Measurements from ENCODE around the gene PHF20. TPM values are rescaled to one million over a fixed set of nuclear protein-coding genes. Genes with fewer than 3 reads are reported as not detected.
"Not testable (repeated sequence)": the region's sequence is repeated elsewhere in the genome, so short reads cannot be mapped to it uniquely, and the experiment has no call there.

The PHF20 gene
- total RNA-seq, 2 experiments from 2014 or later, result 119 to 126 TPM

- peaks cover 42% of the 10 kb centered on the region for H3K36me3 Mint-ChIP-seq (ENCODE audit: low read depth)
- Histone ChIP-seq H3K4me1 (ENCODE audit: insufficient read depth, low read length) (no peaks in the 10 kb centered on the region), H3K27me3 (ENCODE audit: control insufficient read depth in 1 of 2, insufficient read depth in 2 of 2, low read length in 2 of 2) (no peaks in the 10 kb centered on the region), H3K36me3 (ENCODE audit: insufficient read depth, low read length) (peaks cover 18% of the 10 kb centered on the region), H3K9me3 (ENCODE audit: control insufficient read depth in 1 of 2, insufficient read depth in 1 of 2, low read length in 2 of 2) (no peaks in the 10 kb centered on the region), H3K27ac (ENCODE audit: low read depth in 1 of 2, low read length in 2 of 2) (no peak overlapping the region), H3K4me3 (ENCODE audit: low read length) (no peak overlapping the region)
- H3K4me3 Mint-ChIP-seq, result no peak overlapping the region
- no peaks in the 10 kb centered on the region for H3K27me3 Mint-ChIP-seq
- no peak for DNase-seq
- intact Hi-C loops (cut with DNase I, micrococcal nuclease), result loop anchor here in 1 of 2 experiments (5.0 kb wide), 1 partner anchor 414 kb away; no protein-coding TSS in a partner anchor
- TF ChIP-seq, protein P1, sequence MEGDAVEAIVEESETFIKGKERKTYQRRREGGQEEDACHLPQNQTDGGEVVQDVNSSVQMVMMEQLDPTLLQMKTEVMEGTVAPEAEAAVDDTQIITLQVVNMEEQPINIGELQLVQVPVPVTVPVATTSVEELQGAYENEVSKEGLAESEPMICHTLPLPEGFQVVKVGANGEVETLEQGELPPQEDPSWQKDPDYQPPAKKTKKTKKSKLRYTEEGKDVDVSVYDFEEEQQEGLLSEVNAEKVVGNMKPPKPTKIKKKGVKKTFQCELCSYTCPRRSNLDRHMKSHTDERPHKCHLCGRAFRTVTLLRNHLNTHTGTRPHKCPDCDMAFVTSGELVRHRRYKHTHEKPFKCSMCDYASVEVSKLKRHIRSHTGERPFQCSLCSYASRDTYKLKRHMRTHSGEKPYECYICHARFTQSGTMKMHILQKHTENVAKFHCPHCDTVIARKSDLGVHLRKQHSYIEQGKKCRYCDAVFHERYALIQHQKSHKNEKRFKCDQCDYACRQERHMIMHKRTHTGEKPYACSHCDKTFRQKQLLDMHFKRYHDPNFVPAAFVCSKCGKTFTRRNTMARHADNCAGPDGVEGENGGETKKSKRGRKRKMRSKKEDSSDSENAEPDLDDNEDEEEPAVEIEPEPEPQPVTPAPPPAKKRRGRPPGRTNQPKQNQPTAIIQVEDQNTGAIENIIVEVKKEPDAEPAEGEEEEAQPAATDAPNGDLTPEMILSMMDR (IDR thresholded peaks at IDR 0.05), result no peak
- ChIA-PET CTCF (interaction anchor here (0.7 kb wide), 2 partner anchors 286 to 302 kb away, joined by 3 read pairs; no protein-coding TSS in a partner anchor), POLR2A (no interaction called here)
- no peak for ATAC-seq (ENCODE audit: poor library complexity)
- H3K27ac Mint-ChIP-seq, result no peak overlapping the region
- no peaks in the 10 kb centered on the region for H3K4me1 Mint-ChIP-seq (ENCODE audit: low read depth)
- H3K9me3 Mint-ChIP-seq, result no peaks in the 10 kb centered on the region
Measured at GRCh38 chr20:35891375-35891774, 119.6 kb downstream of the PHF20 start.

DNA sequence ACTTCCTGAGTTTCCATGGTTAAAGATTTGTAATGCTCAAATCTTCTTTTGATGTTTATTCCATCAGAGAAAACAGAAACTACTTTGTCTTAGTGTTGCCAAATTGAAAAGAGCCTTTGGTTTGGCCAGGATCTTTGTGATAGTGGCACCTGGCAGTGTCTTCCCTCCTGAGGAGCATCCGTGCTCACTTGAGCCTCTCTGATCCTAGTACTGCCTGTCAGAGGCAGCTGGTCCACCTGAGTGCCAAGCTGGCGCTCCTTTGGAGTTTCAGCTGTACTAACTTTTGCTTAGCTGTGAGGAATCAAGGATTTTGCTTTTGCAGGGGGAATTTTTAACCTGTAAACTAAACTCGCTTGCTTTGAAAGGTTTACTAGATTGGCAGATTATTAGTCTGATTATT is 121.1 kb downstream of the PHF20 start:
- H3K9me3 ChIP-seq (ENCODE audit: control insufficient read depth in 1 of 2, insufficient read depth in 1 of 2, low read length in 2 of 2), result no peaks in the 10 kb centered on the region
- ATAC-seq (ENCODE audit: poor library complexity) (no peak), DNase-seq (no peak)
- intact Hi-C loops (cut with DNase I, micrococcal nuclease), result loop anchor here in 1 of 2 experiments (5.0 kb wide), 1 partner anchor 416 kb away; no protein-coding TSS in a partner anchor
- no peaks in the 10 kb centered on the region for H3K4me1 ChIP-seq (ENCODE audit: insufficient read depth, low read length)
- CTCF ChIA-PET, result no interaction called here
- H3K36me3 ChIP-seq (ENCODE audit: insufficient read depth, low read length), result peaks cover 10% of the 10 kb centered on the region
- H3K4me3 ChIP-seq (ENCODE audit: low read length), result no peak overlapping the region
- no peak overlapping the region for H3K27ac ChIP-seq (ENCODE audit: low read depth in 1 of 2, low read length in 2 of 2)
- peaks cover 43% of the 10 kb centered on the region for H3K36me3 Mint-ChIP-seq (ENCODE audit: low read depth)
- no peaks in the 10 kb centered on the region for H3K9me3 Mint-ChIP-seq
- H3K27me3 Mint-ChIP-seq, result no peaks in the 10 kb centered on the region
- no peaks in the 10 kb centered on the region for H3K4me1 Mint-ChIP-seq (ENCODE audit: low read depth)
- TF ChIP-seq, protein P1 (IDR thresholded peaks at IDR 0.05), result no peak
- POLR2A ChIA-PET, result no interaction called here
- H3K27me3 ChIP-seq (ENCODE audit: control insufficient read depth in 1 of 2, insufficient read depth in 2 of 2, low read length in 2 of 2), result no peaks in the 10 kb centered on the region
- H3K4me3 Mint-ChIP-seq, result no peak overlapping the region
- no peak overlapping the region for H3K27ac Mint-ChIP-seq

DNA sequence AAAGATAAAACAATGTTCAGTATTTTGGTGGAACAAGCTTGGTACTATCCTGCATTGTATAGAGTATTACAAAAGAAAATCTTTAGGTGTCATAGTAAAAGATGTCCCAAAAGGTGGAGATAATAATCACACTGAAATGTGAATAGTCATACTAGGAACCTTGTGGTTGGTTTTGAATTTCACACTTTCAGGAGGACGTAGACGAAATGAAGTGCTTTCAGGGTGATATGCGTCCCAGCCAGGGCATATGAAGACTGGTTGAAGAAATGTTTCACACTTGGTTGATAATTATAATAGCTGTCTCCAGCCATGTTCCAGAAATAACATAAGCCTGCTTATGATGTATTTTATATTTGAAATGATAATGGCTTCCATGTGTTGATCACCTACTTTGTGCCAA is 122.1 kb downstream of the PHF20 start:
- TF ChIP-seq, protein P1 (IDR thresholded peaks at IDR 0.05), result no peak
- Histone ChIP-seq H3K4me1 (ENCODE audit: insufficient read depth, low read length) (no peaks in the 10 kb centered on the region), H3K9me3 (ENCODE audit: control insufficient read depth in 1 of 2, insufficient read depth in 1 of 2, low read length in 2 of 2) (no peaks in the 10 kb centered on the region), H3K4me3 (ENCODE audit: low read length) (no peak overlapping the region), H3K27me3 (ENCODE audit: control insufficient read depth in 1 of 2, insufficient read depth in 2 of 2, low read length in 2 of 2) (no peaks in the 10 kb centered on the region), H3K36me3 (ENCODE audit: insufficient read depth, low read length) (peaks cover 14% of the 10 kb centered on the region), H3K27ac (ENCODE audit: low read depth in 1 of 2, low read length in 2 of 2) (no peak overlapping the region)
- H3K4me1 Mint-ChIP-seq (ENCODE audit: low read depth), result no peaks in the 10 kb centered on the region
- H3K27ac Mint-ChIP-seq, result no peak overlapping the region
- H3K4me3 Mint-ChIP-seq, result no peak overlapping the region
- intact Hi-C loops (cut with DNase I, micrococcal nuclease), result loop anchor here in 1 of 2 experiments (5.0 kb wide), 1 partner anchor 417 kb away; no protein-coding TSS in a partner anchor
- DNase-seq (no peak), ATAC-seq (ENCODE audit: poor library complexity) (no peak)
- H3K9me3 Mint-ChIP-seq, result no peaks in the 10 kb centered on the region
- peaks cover 47% of the 10 kb centered on the region for H3K36me3 Mint-ChIP-seq (ENCODE audit: low read depth)
- ChIA-PET POLR2A (no interaction called here), CTCF (no interaction called here)
- no peaks in the 10 kb centered on the region for H3K27me3 Mint-ChIP-seq

DNA sequence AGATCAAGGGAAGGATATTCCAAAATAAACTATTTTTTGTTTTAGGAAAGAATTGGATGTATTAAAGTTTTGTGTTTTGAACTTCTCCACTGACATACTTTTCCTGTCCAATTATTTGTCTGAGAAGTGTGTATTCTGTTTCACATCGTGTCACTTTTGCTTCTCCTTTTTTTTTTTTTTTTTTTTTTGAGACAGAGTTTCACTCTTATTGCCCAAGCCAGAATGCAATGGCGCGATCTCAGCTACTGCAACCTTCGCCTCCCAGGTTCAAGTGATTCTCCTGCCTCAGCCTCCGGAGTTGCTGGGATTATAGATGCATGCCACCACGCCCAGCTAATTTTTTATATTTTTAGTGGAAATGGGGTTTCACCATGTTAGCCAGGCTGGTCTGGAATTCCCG is 123.7 kb downstream of the PHF20 start:
- POLR2A ChIA-PET; H3K4me1 ChIP-seq (ENCODE audit: insufficient read depth, low read length); DNase-seq; H3K4me3 Mint-ChIP-seq; H3K4me3 ChIP-seq (ENCODE audit: low read length); H3K9me3 Mint-ChIP-seq; H3K27me3 ChIP-seq (ENCODE audit: control insufficient read depth in 1 of 2, insufficient read depth in 2 of 2, low read length in 2 of 2); H3K9me3 ChIP-seq (ENCODE audit: control insufficient read depth in 1 of 2, insufficient read depth in 1 of 2, low read length in 2 of 2); H3K27ac ChIP-seq (ENCODE audit: low read depth in 1 of 2, low read length in 2 of 2); ATAC-seq (ENCODE audit: poor library complexity); H3K4me1 Mint-ChIP-seq (ENCODE audit: low read depth); intact Hi-C loops (cut with DNase I, micrococcal nuclease); H3K27me3 Mint-ChIP-seq; H3K27ac Mint-ChIP-seq: not testable (repeated sequence)
- peaks cover 25% of the 10 kb centered on the region for H3K36me3 ChIP-seq (ENCODE audit: insufficient read depth, low read length)
- H3K36me3 Mint-ChIP-seq (ENCODE audit: low read depth), result peaks cover 62% of the 10 kb centered on the region
- CTCF ChIA-PET, result interaction anchor here (0.6 kb wide), 1 partner anchor 177 kb away, joined by 3 read pairs; no protein-coding TSS in a partner anchor

Measured in CD4-positive, alpha-beta T cell (primary cell).